Measurements from ENCODE around the gene REXO4. TPM values are rescaled to one million over a fixed set of nuclear protein-coding genes. Genes with fewer than 3 reads are reported as not detected.

REXO4 gene
- total RNA-seq, 1 donor from 2014 or later: 14.6 TPM

DNA sequence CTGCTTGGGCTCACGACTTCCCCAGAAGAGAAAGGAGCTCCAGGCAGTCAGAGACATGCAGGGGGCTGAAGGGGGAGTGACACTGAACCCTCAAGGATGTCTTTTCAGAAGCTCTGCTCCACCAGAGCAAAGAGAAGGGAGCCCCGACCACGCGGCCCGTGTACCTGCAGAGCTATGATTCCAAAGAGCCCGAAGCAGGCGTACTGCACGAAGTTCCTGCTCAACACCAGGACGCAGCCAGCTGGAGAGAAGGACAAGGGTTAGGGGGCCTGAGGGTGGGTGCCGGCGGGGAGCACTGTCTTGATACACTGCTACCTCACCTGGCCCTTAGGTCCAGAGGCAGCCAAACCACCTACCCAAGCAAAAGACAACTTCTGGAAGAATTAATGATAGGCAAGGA lies 51.4 kb downstream of the REXO4 start:
- Histone ChIP-seq H3K9ac (ENCODE audit: low read depth in 1 of 3, low read length in 3 of 3) (no peak overlapping the region), H3K27me3 (ENCODE audit: control insufficient read depth in 3 of 3, insufficient read depth in 3 of 3, low read length in 3 of 3) (no peaks in the 10 kb centered on the region), H3K9me3 (ENCODE audit: control insufficient read depth in 3 of 3, low read length in 3 of 3) (no peaks in the 10 kb centered on the region), H3K36me3 (ENCODE audit: control insufficient read depth in 3 of 3, insufficient read depth in 3 of 3, low read length in 3 of 3) (peaks cover 50 to 62% (median 55%) of the 10 kb centered on the region in 3 donors), H3K27ac (ENCODE audit: low read depth, low read length) (no peak overlapping the region), H3K4me3 (ENCODE audit: low read length in 3 of 3) (no peak overlapping the region), H3K4me1 (ENCODE audit: control insufficient read depth in 3 of 3, insufficient read depth in 3 of 3, low read length in 3 of 3) (peaks cover 39 to 45% (median 44%) of the 10 kb centered on the region in 3 donors)

DNA sequence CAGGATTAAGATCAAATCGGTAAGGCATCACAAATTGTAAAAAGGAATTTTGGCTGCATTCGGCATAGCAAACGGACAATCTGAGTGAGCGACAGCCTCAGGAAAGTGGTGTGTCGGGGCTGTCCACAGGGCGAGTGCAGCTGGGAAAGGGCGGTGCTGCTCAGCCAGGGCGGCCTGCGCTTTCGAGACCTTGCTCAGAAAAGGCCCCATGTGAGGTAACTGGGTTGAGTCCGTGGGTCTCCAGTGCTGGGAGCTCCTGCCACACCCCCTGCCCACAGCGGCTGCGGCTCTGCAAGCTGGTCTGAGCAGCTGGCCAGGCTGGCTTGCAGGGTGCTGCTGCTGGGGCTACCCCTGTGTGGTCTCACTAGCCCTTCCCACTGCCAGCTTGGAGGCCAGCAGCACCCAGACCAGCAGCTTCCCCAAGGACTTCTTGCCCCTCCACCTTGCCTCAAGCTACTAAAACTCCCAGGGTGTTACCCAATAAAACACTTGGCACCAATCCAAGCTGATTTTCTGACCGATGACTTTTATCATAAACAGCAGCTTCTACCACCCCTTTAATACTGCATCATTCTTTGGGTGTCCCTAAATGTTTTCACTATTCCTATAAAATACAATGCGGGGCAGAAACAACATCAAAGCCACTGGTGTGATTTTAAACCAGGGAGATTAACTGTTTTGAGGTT lies 55.3 kb downstream of the REXO4 start:
- Histone ChIP-seq H3K27me3 (ENCODE audit: control insufficient read depth in 3 of 3, insufficient read depth in 3 of 3, low read length in 3 of 3) (no peaks in the 10 kb centered on the region), H3K9me3 (ENCODE audit: control insufficient read depth in 3 of 3, low read length in 3 of 3) (no peaks in the 10 kb centered on the region), H3K9ac (ENCODE audit: low read depth in 1 of 3, low read length in 3 of 3) (peak overlapping the region in 1 of 3 donors; percentile 21), H3K4me1 (ENCODE audit: control insufficient read depth in 3 of 3, insufficient read depth in 3 of 3, low read length in 3 of 3) (peaks cover 6 to 21% (median 16%) of the 10 kb centered on the region in 3 donors), H3K27ac (ENCODE audit: low read depth, low read length) (no peak overlapping the region), H3K36me3 (ENCODE audit: control insufficient read depth in 3 of 3, insufficient read depth in 3 of 3, low read length in 3 of 3) (peaks cover 68 to 72% (median 70%) of the 10 kb centered on the region in 3 donors), H3K4me3 (ENCODE audit: low read length in 3 of 3) (no peak overlapping the region)

DNA sequence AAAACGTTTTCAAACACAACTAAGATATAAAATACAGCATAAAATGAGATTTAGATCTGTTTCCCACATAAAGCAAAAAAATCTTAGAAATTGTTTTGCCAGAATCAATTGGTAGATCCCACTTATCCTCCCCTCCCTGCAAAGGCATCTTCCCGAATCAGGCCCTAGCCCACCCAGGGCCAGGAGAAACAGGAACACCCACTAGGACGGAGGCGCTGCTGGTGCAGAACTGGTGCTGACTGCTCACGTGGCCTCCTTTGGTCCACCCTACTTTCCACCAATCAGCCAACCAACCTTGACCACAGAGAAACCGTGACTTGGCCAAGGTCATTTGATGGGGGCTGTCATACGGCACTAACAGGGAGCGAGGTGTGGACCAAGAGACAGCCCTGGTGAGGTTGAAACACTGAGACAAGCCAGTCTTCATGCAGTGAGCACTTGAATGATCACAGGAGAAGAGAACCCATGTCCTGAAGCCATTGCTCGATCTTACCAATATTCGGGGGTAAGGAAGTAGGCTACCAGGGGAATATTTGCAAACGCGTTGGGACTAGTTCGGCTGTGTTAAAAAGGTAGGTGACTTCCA lies 56.2 kb downstream of the REXO4 start:
- no peak overlapping the region for H3K9ac ChIP-seq (ENCODE audit: low read depth in 1 of 3, low read length in 3 of 3)
- no peaks in the 10 kb centered on the region for H3K9me3 ChIP-seq (ENCODE audit: control insufficient read depth in 3 of 3, low read length in 3 of 3)
- peaks cover 63 to 65% (median 63%) of the 10 kb centered on the region in 3 donors for H3K36me3 ChIP-seq (ENCODE audit: control insufficient read depth in 3 of 3, insufficient read depth in 3 of 3, low read length in 3 of 3)

DNA sequence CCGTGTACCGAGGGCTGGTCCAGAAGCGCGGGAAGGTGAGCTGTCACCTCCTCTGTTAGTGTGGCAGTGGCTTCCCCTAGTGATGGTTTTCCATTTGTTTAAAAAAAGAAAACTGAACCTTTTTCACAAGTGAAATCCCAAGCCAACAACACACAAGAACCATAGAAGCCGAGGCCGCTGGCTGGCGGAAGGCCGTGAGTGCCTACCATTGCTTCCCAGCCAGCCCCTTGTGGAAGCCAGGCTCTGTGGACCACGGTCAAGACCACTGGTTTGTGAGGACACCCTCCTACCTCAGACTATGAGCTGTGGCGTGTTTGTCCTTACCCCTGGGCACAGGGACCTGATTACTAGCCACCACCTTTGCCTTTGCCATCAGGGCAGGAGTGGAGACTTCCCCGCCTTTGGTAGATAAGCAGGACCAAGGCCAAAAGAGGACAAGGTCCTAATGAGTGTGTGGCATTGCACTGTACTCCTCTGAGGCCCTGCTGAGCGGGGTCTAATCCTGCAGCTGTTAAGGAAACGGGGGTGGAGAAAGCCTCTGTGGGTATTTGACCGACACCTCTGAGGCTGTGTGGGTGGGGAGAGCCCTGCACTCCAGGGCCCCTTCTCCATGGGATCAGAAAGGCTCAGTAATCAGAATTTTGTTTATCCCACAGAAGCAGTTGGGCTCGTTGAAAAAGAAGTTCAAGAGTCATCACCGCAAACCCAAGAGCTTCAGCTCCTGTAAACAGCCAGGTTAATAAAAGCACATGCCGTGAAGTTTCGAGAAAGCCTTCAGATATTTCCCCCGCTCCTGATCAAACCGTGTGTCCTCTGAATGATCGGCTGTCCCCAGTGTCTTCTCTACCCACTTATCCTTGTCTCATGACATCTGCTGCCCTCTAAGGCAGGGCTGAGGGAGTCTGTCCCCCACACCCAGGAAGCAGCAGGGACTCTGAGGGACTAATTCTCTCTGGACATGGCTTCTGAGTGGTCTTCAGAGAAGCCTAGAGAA lies 57.1 kb downstream of the REXO4 start:
- no peaks in the 10 kb centered on the region for H3K27me3 ChIP-seq (ENCODE audit: control insufficient read depth in 3 of 3, insufficient read depth in 3 of 3, low read length in 3 of 3)
- peaks cover 54 to 56% (median 54%) of the 10 kb centered on the region in 3 donors for H3K36me3 ChIP-seq (ENCODE audit: control insufficient read depth in 3 of 3, insufficient read depth in 3 of 3, low read length in 3 of 3)
- no peak overlapping the region for H3K9ac ChIP-seq (ENCODE audit: low read depth in 1 of 3, low read length in 3 of 3)
- H3K27ac ChIP-seq (ENCODE audit: low read depth, low read length): no peak overlapping the region
- no peaks in the 10 kb centered on the region for H3K9me3 ChIP-seq (ENCODE audit: control insufficient read depth in 3 of 3, low read length in 3 of 3)
- peaks cover 13 to 28% (median 23%) of the 10 kb centered on the region in 3 donors for H3K4me1 ChIP-seq (ENCODE audit: control insufficient read depth in 3 of 3, insufficient read depth in 3 of 3, low read length in 3 of 3)
- H3K4me3 ChIP-seq (ENCODE audit: low read length in 3 of 3): no peak overlapping the region

More for the DNA sequence above, 56.2 kb downstream of the REXO4 start:
- Histone ChIP-seq H3K4me3 (ENCODE audit: low read length in 3 of 3) (no peak overlapping the region), H3K4me1 (ENCODE audit: control insufficient read depth in 3 of 3, insufficient read depth in 3 of 3, low read length in 3 of 3) (peaks cover 11 to 24% (median 20%) of the 10 kb centered on the region in 3 donors), H3K27me3 (ENCODE audit: control insufficient read depth in 3 of 3, insufficient read depth in 3 of 3, low read length in 3 of 3) (no peaks in the 10 kb centered on the region), H3K27ac (ENCODE audit: low read depth, low read length) (no peak overlapping the region)

DNA sequence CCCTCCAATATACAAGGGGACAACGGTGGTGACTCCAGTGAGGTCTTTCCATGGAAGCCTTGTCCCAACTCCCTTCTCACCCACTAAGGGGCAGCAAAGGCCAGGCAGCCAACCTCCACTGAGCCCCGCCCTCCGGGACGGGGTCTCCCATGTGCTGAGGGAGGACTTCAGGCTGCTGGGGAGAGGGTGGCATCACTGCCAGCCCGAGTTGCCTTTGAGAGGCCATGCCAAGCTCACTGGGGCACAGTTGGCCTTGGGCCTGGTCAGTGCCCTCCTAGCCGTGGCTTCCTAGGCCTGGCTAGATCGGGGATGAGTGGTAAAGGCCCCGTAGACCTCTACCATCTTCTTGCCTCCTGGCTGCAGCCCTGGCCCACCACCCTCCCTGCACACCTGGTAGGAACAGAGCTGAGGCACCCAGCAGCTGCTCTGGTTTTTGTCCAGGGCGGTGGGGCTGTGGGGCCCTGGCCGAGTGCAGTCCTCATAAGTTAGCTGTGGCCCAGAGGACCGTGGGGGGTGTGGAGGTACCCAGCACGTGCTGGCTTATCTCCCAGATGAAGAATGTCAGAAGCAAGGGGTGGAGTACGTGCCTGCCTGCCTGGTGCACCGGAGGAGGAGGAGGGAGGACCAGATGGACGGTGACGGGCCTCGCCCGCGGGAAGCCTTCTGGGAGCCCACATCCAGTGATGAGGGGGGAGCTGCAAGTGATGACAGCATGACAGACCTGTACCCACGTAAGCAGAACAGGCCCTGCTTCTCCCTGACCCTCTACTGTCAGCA lies 58.2 kb downstream of the REXO4 start:
- Histone ChIP-seq H3K9me3 (ENCODE audit: control insufficient read depth in 3 of 3, low read length in 3 of 3) (no peaks in the 10 kb centered on the region), H3K4me1 (ENCODE audit: control insufficient read depth in 3 of 3, insufficient read depth in 3 of 3, low read length in 3 of 3) (peaks cover 24 to 39% (median 34%) of the 10 kb centered on the region in 3 donors), H3K9ac (ENCODE audit: low read depth in 1 of 3, low read length in 3 of 3) (peak overlapping the region in 1 of 3 donors; percentile 25), H3K27me3 (ENCODE audit: control insufficient read depth in 3 of 3, insufficient read depth in 3 of 3, low read length in 3 of 3) (no peaks in the 10 kb centered on the region), H3K27ac (ENCODE audit: low read depth, low read length) (no peak overlapping the region), H3K36me3 (ENCODE audit: control insufficient read depth in 3 of 3, insufficient read depth in 3 of 3, low read length in 3 of 3) (peaks cover 46 to 47% (median 46%) of the 10 kb centered on the region in 3 donors), H3K4me3 (ENCODE audit: low read length in 3 of 3) (no peak overlapping the region)

DNA sequence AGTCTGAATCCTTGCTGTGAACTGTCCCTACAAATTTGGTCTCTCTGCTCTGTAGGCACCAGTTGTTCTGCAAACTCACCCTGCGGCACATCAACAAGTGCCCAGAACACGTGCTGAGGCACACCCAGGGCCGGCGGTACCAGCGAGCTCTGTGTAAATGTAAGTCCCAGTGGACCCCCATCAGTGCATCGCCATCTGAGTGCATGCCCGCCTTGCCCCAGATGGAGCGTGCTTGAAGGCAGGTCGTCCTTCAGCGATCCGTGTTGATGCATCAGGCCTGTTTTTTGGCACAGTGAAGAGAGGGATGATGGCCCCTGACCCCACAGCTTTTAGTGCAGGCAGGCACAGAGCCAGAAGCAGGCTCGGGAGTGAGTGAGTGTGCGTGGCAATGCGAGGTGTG lies 60.2 kb downstream of the REXO4 start:
- peaks cover 26 to 46% (median 35%) of the 10 kb centered on the region in 3 donors for H3K4me1 ChIP-seq (ENCODE audit: control insufficient read depth in 3 of 3, insufficient read depth in 3 of 3, low read length in 3 of 3)
- peak overlapping the region in 2 of 3 donors; percentile 36 to 82 for H3K9ac ChIP-seq (ENCODE audit: low read depth in 1 of 3, low read length in 3 of 3)
- H3K27me3 ChIP-seq (ENCODE audit: control insufficient read depth in 3 of 3, insufficient read depth in 3 of 3, low read length in 3 of 3): no peaks in the 10 kb centered on the region
- peaks cover 46 to 54% (median 47%) of the 10 kb centered on the region in 3 donors for H3K36me3 ChIP-seq (ENCODE audit: control insufficient read depth in 3 of 3, insufficient read depth in 3 of 3, low read length in 3 of 3)
- peak overlapping the region; percentile 65 to 81 (median 76) for H3K4me3 ChIP-seq (ENCODE audit: low read length in 3 of 3)
- H3K9me3 ChIP-seq (ENCODE audit: control insufficient read depth in 3 of 3, low read length in 3 of 3): no peaks in the 10 kb centered on the region
- H3K27ac ChIP-seq (ENCODE audit: low read depth, low read length): no peak overlapping the region

DNA sequence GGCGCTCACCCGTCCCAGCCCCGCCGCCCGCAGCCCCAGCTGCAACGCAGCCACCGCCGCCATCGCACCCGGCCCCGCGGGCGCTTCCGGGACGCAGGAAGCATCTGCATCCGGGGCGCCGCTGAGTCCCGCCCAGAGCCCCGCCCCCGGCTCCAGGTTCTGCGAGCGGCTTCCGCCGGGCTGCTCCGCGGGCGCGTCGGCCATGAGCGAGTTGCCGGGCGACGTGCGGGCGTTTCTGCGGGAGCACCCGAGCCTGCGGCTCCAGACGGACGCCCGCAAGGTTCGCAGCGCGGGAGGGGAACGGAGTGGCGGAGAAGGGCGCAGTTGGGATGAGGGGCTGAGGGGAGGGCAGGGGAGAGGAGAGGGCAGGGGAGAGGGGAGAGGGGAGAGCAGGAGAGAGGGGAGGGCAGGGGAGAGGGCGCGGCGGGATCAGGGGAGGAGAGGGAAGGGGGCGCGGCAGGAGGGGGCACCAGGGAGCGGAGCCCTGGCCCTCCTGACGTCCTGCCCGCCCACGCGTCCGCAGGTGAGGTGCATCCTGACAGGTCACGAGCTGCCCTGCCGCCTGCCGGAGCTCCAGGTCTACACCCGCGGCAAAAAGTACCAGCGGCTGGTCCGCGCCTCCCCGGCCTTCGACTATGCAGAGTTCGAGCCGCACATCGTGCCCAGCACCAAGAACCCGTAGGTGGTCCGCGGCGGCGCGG lies 61.3 kb downstream of the REXO4 start, which contains the start of the genes SURF1 and SURF2:
Gene SURF1 (minus strand): TSS at position 97 of the 701 bp plus-strand sequence. CDS start 34 bp downstream, at position 63.
Gene SURF2 (plus strand): TSS at position 160 of the 701 bp plus-strand sequence. CDS start 43 bp downstream, at position 203.
- peaks cover 46 to 57% (median 47%) of the 10 kb centered on the region in 3 donors for H3K36me3 ChIP-seq (ENCODE audit: control insufficient read depth in 3 of 3, insufficient read depth in 3 of 3, low read length in 3 of 3)
- peak within 1 kb of the TSS; percentile 41 for H3K27ac ChIP-seq (ENCODE audit: low read depth, low read length)

More for the DNA sequence above, 61.3 kb downstream of the REXO4 start, which contains the start of the genes SURF1 and SURF2:
- H3K27me3 ChIP-seq (ENCODE audit: control insufficient read depth in 3 of 3, insufficient read depth in 3 of 3, low read length in 3 of 3): no peaks in the 10 kb centered on the region
- H3K4me1 ChIP-seq (ENCODE audit: control insufficient read depth in 3 of 3, insufficient read depth in 3 of 3, low read length in 3 of 3): peaks cover 26 to 50% (median 35%) of the 10 kb centered on the region in 3 donors
- H3K9me3 ChIP-seq (ENCODE audit: control insufficient read depth in 3 of 3, low read length in 3 of 3): no peaks in the 10 kb centered on the region
- H3K4me3 ChIP-seq (ENCODE audit: low read length in 3 of 3): peak within 1 kb of the TSS; percentile 87 to 91 (median 88)
- peak within 1 kb of the TSS; percentile 91 for H3K9ac ChIP-seq (ENCODE audit: low read depth in 1 of 3, low read length in 3 of 3)

Data from skeletal muscle tissue (tissue), 4 donors.